SK-N-SH treated with all-trans-retinoic acid at 6 μM for 48 hours (cell line): ENCODE data around the gene RAB11FIP4.

Source experiments
- ATAC-seq: fragments of 200-7000 bp; cut with Tn5 transposase; 3 replicates; pipeline ENCODE4 v1.9.1; 2020; ENCODE audit warnings: mild to moderate bottlenecking, moderate library complexity
- ARNTL ChIP-seq: fragments of 450-650 bp; formaldehyde crosslinking; IDR thresholded peaks from 2 replicates; pipeline ENCODE4 v1.5.0; 2020; ENCODE audit warnings: low read depth, mild to moderate bottlenecking, moderate library complexity, borderline replicate concordance
- BACH2 ChIP-seq: fragments of 250-450 bp; sonication (Bioruptor Pico); IDR thresholded peaks from 2 replicates; pipeline ENCODE4 v1.9.0; 2021; ENCODE audit warnings: mild to moderate bottlenecking, borderline replicate concordance
- CREB5 ChIP-seq: fragments of 250-450 bp; sonication (Bioruptor Pico); IDR thresholded peaks from 2 replicates; pipeline ENCODE4 v1.5.1; 2020; ENCODE audit warnings: low read depth, mild to moderate bottlenecking, moderate library complexity
- CSDC2 ChIP-seq: fragments of 250-450 bp; sonication (Bioruptor Pico); IDR thresholded peaks from 2 replicates; pipeline ENCODE4 v1.5.0; 2020; ENCODE audit warnings: mild to moderate bottlenecking, moderate library complexity
- CSRNP3 ChIP-seq: fragments of 250-450 bp; sonication (Bioruptor Pico); IDR thresholded peaks from 2 replicates; pipeline ENCODE4 v1.5.1; 2021; ENCODE audit warnings: mild to moderate bottlenecking, moderate library complexity
- GLIS3 ChIP-seq: fragments of 250-450 bp; sonication (Bioruptor Pico); IDR thresholded peaks from 2 replicates; pipeline ENCODE4 v1.5.0; 2020; ENCODE audit warnings: mild to moderate bottlenecking, moderate library complexity
- ISL1 ChIP-seq: fragments of 250-450 bp; sonication (Bioruptor Pico); IDR thresholded peaks from 2 replicates; pipeline ENCODE4 v2.1.2; 2022; ENCODE audit warnings: mild to moderate bottlenecking, moderate library complexity
- OSR1 ChIP-seq: fragments of 250-450 bp; sonication (Bioruptor Pico); IDR thresholded peaks from 2 replicates; pipeline ENCODE4 v1.8.0; 2022; ENCODE audit warnings: moderate library complexity, mild to moderate bottlenecking, inconsistent platforms
- PATZ1 ChIP-seq: fragments of 250-450 bp; sonication (Bioruptor Pico); IDR thresholded peaks from 2 replicates; pipeline ENCODE4 v1.8.0; 2020; ENCODE audit warnings: mild to moderate bottlenecking, moderate library complexity, borderline replicate concordance
- POU6F1 ChIP-seq: fragments of 250-450 bp; sonication (Bioruptor Pico); IDR thresholded peaks from 2 replicates; pipeline ENCODE4 v1.8.0; 2021; ENCODE audit warnings: low read depth, mild to moderate bottlenecking, moderate library complexity, borderline replicate concordance
- PPARA ChIP-seq: fragments of 250-450 bp; sonication (Bioruptor Pico); IDR thresholded peaks from 2 replicates; pipeline ENCODE4 v1.5.0; 2020; ENCODE audit warnings: mild to moderate bottlenecking, borderline replicate concordance
- RARB ChIP-seq: fragments of 250-450 bp; sonication (Bioruptor Pico); IDR thresholded peaks from 2 replicates; pipeline ENCODE4 v1.8.0; 2021; ENCODE audit warnings: mild to moderate bottlenecking, moderate library complexity
- SNAI2 ChIP-seq: fragments of 250-450 bp; sonication (Bioruptor Pico); IDR thresholded peaks from 2 replicates; pipeline ENCODE4 v1.5.0; 2020; ENCODE audit warnings: mild to moderate bottlenecking, moderate library complexity
- TOX ChIP-seq: fragments of 250-450 bp; sonication (Bioruptor Pico); IDR thresholded peaks from 2 replicates; pipeline ENCODE4 v1.8.0; 2021; ENCODE audit warnings: mild to moderate bottlenecking, moderate library complexity, borderline replicate concordance
- TSHZ2 ChIP-seq: fragments of 250-450 bp; sonication (Bioruptor Pico); IDR thresholded peaks from 2 replicates; pipeline ENCODE4 v1.5.0; 2020; ENCODE audit warnings: mild to moderate bottlenecking, moderate library complexity
- ZC3H10 ChIP-seq: fragments of 250-450 bp; sonication (Bioruptor Pico); IDR thresholded peaks from 2 replicates; pipeline ENCODE4 v1.5.1; 2021; ENCODE audit warnings: mild to moderate bottlenecking, moderate library complexity
- ZFP3 ChIP-seq: fragments of 250-450 bp; sonication (Bioruptor Pico); IDR thresholded peaks from 2 replicates; pipeline ENCODE4 v1.5.0; 2020; ENCODE audit warnings: mild to moderate bottlenecking, moderate library complexity
- ZFP30 ChIP-seq: fragments of 450-650 bp; formaldehyde crosslinking; IDR thresholded peaks from 2 replicates; pipeline ENCODE4 v1.5.0; 2022; ENCODE audit warnings: mild to moderate bottlenecking, moderate library complexity
- ZNF8 ChIP-seq: fragments of 450-650 bp; formaldehyde crosslinking; IDR thresholded peaks from 2 replicates; pipeline ENCODE4 v1.5.0; 2020; ENCODE audit warnings: mild to moderate bottlenecking, moderate library complexity

Gene RAB11FIP4

GRCh38 chr17:31389657-31390381 is 1.7 kb upstream of the RAB11FIP4 start (continued):
- no peak for TF ChIP-seq POU6F1 (CRISPR knock-in tag)
- TF ChIP-seq GLIS3 (CRISPR knock-in tag): no peak

GRCh38 chr17:31390426-31390747 is 1.1 kb upstream of the RAB11FIP4 start:
- no peak for ATAC-seq
- TF ChIP-seq TOX (CRISPR knock-in tag) (no peak), PPARA (CRISPR knock-in tag) (no peak), SNAI2 (no peak), PATZ1 (CRISPR knock-in tag) (no peak), GLIS3 (CRISPR knock-in tag) (no peak), CREB5 (no peak), ISL1 (CRISPR knock-in tag) (no peak), CSDC2 (CRISPR knock-in tag) (no peak), ZNF8 (no peak), BACH2 (CRISPR knock-in tag) (no peak), ZFP3 (CRISPR knock-in tag) (no peak), ZC3H10 (no peak), ARNTL (CRISPR knock-in tag) (no peak), RARB (CRISPR knock-in tag) (no peak), ZFP30 (CRISPR knock-in tag) (no peak), CSRNP3 (CRISPR knock-in tag) (no peak), OSR1 (CRISPR knock-in tag) (no peak)

GRCh38 chr17:31390748-31391495 is 553 bp upstream of the RAB11FIP4 start:
- TF ChIP-seq ZFP30 (CRISPR knock-in tag) (no peak), RARB (CRISPR knock-in tag) (no peak), POU6F1 (CRISPR knock-in tag) (no peak), TOX (CRISPR knock-in tag) (no peak), TSHZ2 (no peak)
- peak; percentile 4; the same call in 2 of the 3 replicates for ATAC-seq
